HG02678 (cell line): ENCODE data around the gene RPEL1.

ENCODE experiments used
- ATAC-seq: cut with Tn5 transposase; IDR thresholded peaks from one replicate; pipeline ENCODE4 v1.9.1; 2021; ENCODE audit warnings: mild to moderate bottlenecking, moderate library complexity; ENCODE audit not compliant: unreplicated experiment

The RPEL1 gene

GRCh38 chr10:103278537-103278823, 32.8 kb downstream of the RPEL1 start:
- no peak for ATAC-seq

GRCh38 chr10:103278862-103279298, 33.2 kb downstream of the RPEL1 start:
- ATAC-seq: no peak

- ATAC-seq: no peak
These were observed 34.3 kb downstream of the RPEL1 start for GRCh38 chr10:103280031-103280430.

GRCh38 chr10:103280506-103280905, 34.8 kb downstream of the RPEL1 start:
- ATAC-seq: no peak

- ATAC-seq: no peak
These were observed 36.1 kb downstream of the RPEL1 start for GRCh38 chr10:103281753-103282152.

- ATAC-seq: no peak
These were observed 37.3 kb downstream of the RPEL1 start for GRCh38 chr10:103282961-103283360.

GRCh38 chr10:103284170-103284569, 38.5 kb downstream of the RPEL1 start:
- no peak for ATAC-seq

- no peak for ATAC-seq
These were observed 42.3 kb downstream of the RPEL1 start for GRCh38 chr10:103287992-103288391.

GRCh38 chr10:103291588-103291987, 45.9 kb downstream of the RPEL1 start:
- no peak for ATAC-seq

GRCh38 chr10:103295374-103296015, 49.8 kb downstream of the RPEL1 start:
- no peak for ATAC-seq
